HCT116 (cell line): ENCODE results near the gene CPA2. TPM values are rescaled to one million over a fixed set of nuclear protein-coding genes. Genes with fewer than 3 reads are reported as not detected.

Experiments used
- ATAC-seq: fragments of 200-7000 bp; cut with Tn5 transposase; 2 replicates; pipeline ENCODE4 v1.9.1; 2020; ENCODE audit warnings: mild to moderate bottlenecking, moderate library complexity
- BruUV-seq: library from RNA; stranded (reverse); fragments of 400-500 nt; replicated peaks from 2 replicates; lab custom pipeline; 2021; lab: Mats Ljungman, UMichigan
- CTCF ChIA-PET: fragments of 300-600 bp; sonication (Branson Sonifier 250); formaldehyde crosslinking; loops from one replicate; lab custom pipeline; 2021; ENCODE audit warnings: antibody characterized with exemption; lab: Charles Lee
- POLR2A ChIA-PET: fragments of 300-600, 350-600 bp; sonication (Branson Sonifier 250); formaldehyde crosslinking; loops from one replicate; lab custom pipeline; 2021; ENCODE audit warnings: antibody characterized with exemption; lab: Charles Lee
- RAD21 ChIA-PET, 2 experiments: fragments of 300-600 bp; sonication (Branson Sonifier 250); formaldehyde crosslinking; loops; one replicate each; lab custom pipeline; 2023; ENCODE audit warnings: low total read pairs in 2 of 2; ENCODE audit not compliant: uncharacterized antibody in 2 of 2, unreplicated experiment in 2 of 2, low non-redundant PET in 1 of 2; lab: Charles Lee
- DNase-seq: peaks from one replicate; pipeline ENCODE4 v3.0.0-alpha.2; 2010; ENCODE audit warnings: low read depth, low spot score
- H2AFZ ChIP-seq: fragments of 200-600 bp; shearing (Covaris generic), sonication (generic); 2 replicates; pipeline ENCODE4 v1.6.1; 2017; ENCODE audit warnings: low read depth, mixed run types, mixed read lengths, antibody characterized with exemption, low read length; ENCODE audit not compliant: poor library complexity, severe bottlenecking
- H3K27ac ChIP-seq: 2 replicates; pipeline ENCODE4 v1.5.1; 2012; ENCODE audit warnings: low read depth, low read length
- H3K27me3 ChIP-seq: fragments of 200-600 bp; sonication (generic); 2 replicates; pipeline ENCODE4 v1.6.1; 2016; ENCODE audit warnings: mixed run types, low read length, mixed read lengths; ENCODE audit not compliant: insufficient read depth
- H3K36me3 ChIP-seq, 2 experiments: fragments of 200-500 bp in 1 of 2; fragments of 200-600 bp in 1 of 2; sonication (Bioruptor generic) in 1 of 2; sonication (generic) in 1 of 2; 2 replicates each; pipeline versions ENCODE4 v1.5.1 to v1.6.1; 2014 to 2016; ENCODE audit warnings: low read length in 2 of 2, inconsistent platforms in 1 of 2, mixed read lengths in 1 of 2, mixed run types in 1 of 2; ENCODE audit not compliant: insufficient read depth in 2 of 2, control insufficient read depth in 1 of 2
- H3K4me1 ChIP-seq, 2 experiments: fragments of 200-600 bp in 1 of 2; sonication (generic) in 1 of 2; 2 replicates each; pipeline versions ENCODE4 v1.5.1 to v1.6.1; 2012 to 2017; ENCODE audit warnings: low read length in 2 of 2, inconsistent platforms in 1 of 2, mild to moderate bottlenecking in 1 of 2, mixed read lengths in 1 of 2, mixed run types in 1 of 2, moderate library complexity in 1 of 2; ENCODE audit not compliant: insufficient read depth in 2 of 2, control insufficient read depth in 1 of 2
- H3K4me2 ChIP-seq: fragments of 200-600 bp; sonication (generic); 2 replicates; pipeline ENCODE4 v1.6.1; 2017; ENCODE audit warnings: mixed run types, low read length, mixed read lengths
- H3K4me3 ChIP-seq, 2 experiments: fragments of 200-600 bp in 1 of 2; sonication (generic) in 1 of 2; replicated peaks in 1 of 2; 2 replicates each; pipeline ENCODE4 v1.5.1; 2011 to 2016; ENCODE audit warnings: low read length in 2 of 2, control low read depth in 1 of 2, low read depth in 1 of 2, mild to moderate bottlenecking in 1 of 2, mixed read lengths in 1 of 2, mixed run types in 1 of 2
- H3K79me2 ChIP-seq: fragments of 200-600 bp; sonication (generic); 2 replicates; pipeline ENCODE4 v1.6.1; 2017; ENCODE audit warnings: mild to moderate bottlenecking, mixed run types, low read length, moderate library complexity, mixed read lengths; ENCODE audit not compliant: insufficient read depth
- H3K9ac ChIP-seq: fragments of 200-600 bp; sonication (generic); 2 replicates; pipeline ENCODE4 v1.6.1; 2016; ENCODE audit warnings: low read length, mixed read lengths
- H3K9me2 ChIP-seq: fragments of 200-600 bp; sonication (generic), shearing (Covaris generic); 2 replicates; pipeline ENCODE4 v1.6.1; 2017; ENCODE audit warnings: mixed run types, mild to moderate bottlenecking, moderate library complexity; ENCODE audit not compliant: insufficient read depth
- H3K9me3 ChIP-seq, 2 experiments: fragments of 200-500 bp in 1 of 2; fragments of 200-600 bp in 1 of 2; sonication (Bioruptor generic) in 1 of 2; sonication (generic) in 1 of 2; 2 replicates each; pipeline ENCODE4 v1.6.1; 2014 to 2017; ENCODE audit warnings: low read length in 2 of 2, mixed read lengths in 2 of 2, inconsistent platforms in 1 of 2, low read depth in 1 of 2, mild to moderate bottlenecking in 1 of 2, mixed run types in 1 of 2, moderate library complexity in 1 of 2; ENCODE audit not compliant: control insufficient read depth in 1 of 2, insufficient read depth in 1 of 2
- H4K20me1 ChIP-seq: fragments of 200-600 bp; sonication (generic), shearing (Covaris generic); 2 replicates; pipeline ENCODE4 v1.6.1; 2017; ENCODE audit warnings: mixed run types, mild to moderate bottlenecking, moderate library complexity; ENCODE audit not compliant: insufficient read depth
- CBX3 ChIP-seq: IDR thresholded peaks from 2 replicates; pipeline ENCODE4 v1.6.1; 2012; ENCODE audit warnings: low read depth
- CEBPB ChIP-seq: IDR thresholded peaks from 2 replicates; pipeline ENCODE4 v1.6.1; 2012; ENCODE audit warnings: low read depth
- EGR1 ChIP-seq: IDR thresholded peaks from 2 replicates; pipeline ENCODE4 v1.6.1; 2012; ENCODE audit warnings: low read depth
- MAX ChIP-seq: IDR thresholded peaks from 2 replicates; pipeline ENCODE4 v1.6.1; 2012
- POLR2A ChIP-seq: IDR thresholded peaks from 2 replicates; pipeline ENCODE4 v1.7.0; 2011; ENCODE audit warnings: borderline replicate concordance; ENCODE audit not compliant: insufficient read depth, insufficient read length; ENCODE audit errors: extremely low read depth
- RAD21 ChIP-seq: IDR thresholded peaks from 2 replicates; pipeline ENCODE4 v1.6.1; 2012; ENCODE audit warnings: low read depth, mild to moderate bottlenecking
- REST ChIP-seq: IDR thresholded peaks from 2 replicates; pipeline ENCODE4 v1.6.1; 2012; ENCODE audit warnings: low read depth
- SRF ChIP-seq: IDR thresholded peaks from 2 replicates; pipeline ENCODE4 v1.6.1; 2012; ENCODE audit warnings: low read depth
- TCF7L2 ChIP-seq: IDR thresholded peaks from 2 replicates; pipeline ENCODE4 v1.7.0; 2011; ENCODE audit warnings: borderline replicate concordance, inconsistent platforms; ENCODE audit not compliant: insufficient read depth, insufficient read length; ENCODE audit errors: extremely low read depth
- ZBTB33 ChIP-seq: IDR thresholded peaks from 2 replicates; pipeline ENCODE4 v1.6.1; 2011; ENCODE audit warnings: mild to moderate bottlenecking, low read length, moderate library complexity; ENCODE audit not compliant: insufficient replicate concordance; ENCODE audit errors: extremely low read depth
- ZFX ChIP-seq: fragments of 450-650 bp; IDR thresholded peaks from 2 replicates; pipeline ENCODE4 v1.6.1; 2017
- ZNF274 ChIP-seq: fragments of 200-500 bp; sonication (Bioruptor generic); IDR thresholded peaks from 2 replicates; pipeline ENCODE4 v1.6.1; 2014; ENCODE audit warnings: mild to moderate bottlenecking, low read depth, low read length, inconsistent platforms
- intact Hi-C: fragments of 100-400 bp; cut with micrococcal nuclease; formaldehyde crosslinking; loops from 2 replicates; pipeline ENCODE4 v1.10.0; 2022
- total RNA-seq: library from RNA; stranded (reverse); gene quantifications from one replicate; pipeline ENCODE4 v1.2.1, GENCODE V29; 2021; ENCODE audit not compliant: unreplicated experiment

The CPA2 gene
- total RNA-seq, 1 experiment from 2014 or later = 1.5 TPM

- TF ChIP-seq REST = no peak
- TF ChIP-seq, all 23 proteins: peak for 0
Measured at GRCh38 chr7:130219871-130220270, 46.8 kb upstream of the CPA2 start (continued).

GRCh38 chr7:130221746-130222145, 44.9 kb upstream of the CPA2 start:
- Histone ChIP-seq H3K4me2 (no peak overlapping the region), H3K27ac (no peak overlapping the region), H3K9me2 (no peaks in the 10 kb centered on the region), H3K27me3 (no peaks in the 10 kb centered on the region), H3K79me2 (no peaks in the 10 kb centered on the region), H3K9ac (no peak overlapping the region), H3K4me1 (peaks cover 0 to 4% of the 10 kb centered on the region in 2 experiments; a peak in 1 of 4 replicates), H3K36me3 (no peaks in the 10 kb centered on the region), H3K4me3 (no peak overlapping the region), H4K20me1 (no peaks in the 10 kb centered on the region), H2AFZ (no peak overlapping the region), H3K9me3 (no peaks in the 10 kb centered on the region)
- intact Hi-C loops = no loop called here
- DNase-seq (no peak), ATAC-seq (no peak)
- CTCF ChIA-PET = no interaction called here
- no TSS peak for BruUV-seq
- RAD21 ChIA-PET = no interaction called here
- TF ChIP-seq EGR1 (no peak), ZBTB33 (no peak), SRF (no peak), POLR2A (no peak), MAX (no peak), TCF7L2 (no peak), ZNF274 (no peak), CBX3 (no peak), RAD21 (no peak), CEBPB (no peak), ZFX (no peak)
- POLR2A ChIA-PET = no interaction called here
